ENCODE measurements around the gene DCAF10. TPM values are rescaled to one million over a fixed set of nuclear protein-coding genes. Genes with fewer than 3 reads are reported as not detected.

DCAF10 gene
- total and polyA plus RNA-seq, 10 donors: 3.7 to 34.2 (median 23.5) TPM

DNA sequence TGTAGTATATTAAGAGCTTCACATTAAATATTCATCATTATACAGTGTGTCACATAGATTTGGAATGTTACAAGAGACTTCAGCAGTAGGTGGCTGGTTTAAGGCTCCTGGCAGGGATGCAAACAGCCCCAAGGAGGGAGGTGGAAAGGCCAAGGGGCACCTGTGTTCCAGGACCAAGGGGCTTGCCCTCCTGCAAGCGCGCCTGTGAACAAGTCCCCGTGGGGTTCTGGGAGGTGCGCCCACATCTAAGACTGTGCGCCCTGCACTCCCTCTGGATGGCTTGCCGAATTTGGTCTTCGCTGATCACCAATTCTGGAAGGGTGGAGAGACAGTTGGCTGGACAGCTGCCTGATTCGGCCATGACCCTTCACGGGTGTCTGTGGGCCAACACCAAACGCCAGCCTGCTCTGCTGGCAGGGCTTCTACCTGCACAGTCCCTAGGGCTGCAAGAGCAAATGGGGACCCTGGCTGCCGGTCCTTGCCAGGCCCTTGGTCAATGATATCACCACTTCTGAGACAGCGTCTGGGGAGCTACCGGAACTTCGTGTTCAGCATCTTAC lies 115.4 kb downstream of the DCAF10 start:
- H3K27me3 ChIP-seq (replicated peaks in 1 of 7): no peaks in the 10 kb centered on the region
- peaks cover 5 to 64% (median 22%) of the 10 kb centered on the region in 6 donors for H3K4me1 ChIP-seq
- H3K27ac ChIP-seq: peak overlapping the region in 6 of 8 donors; percentile 43 to 73 (median 64)
- 87 to 97% (median 87%) methylated on average over 10 to 14 of the region's 14 CpGs for WGBS, 5 donors
- intact Hi-C loops (cut with DNase I; ENCODE audit: low total_unique reads): loop anchor here (10.0 kb wide), 2 partner anchors 249 to 449 kb away; no protein-coding TSS in a partner anchor
- H3K9me3 ChIP-seq: no peaks in the 10 kb centered on the region
- peak; percentile 73 for DNase-seq
- TF ChIP-seq POLR2A (IDR thresholded peaks at IDR 0.05): no peak
- TF ChIP-seq POLR2AphosphoS5 (IDR thresholded peaks at IDR 0.05): no peak
- TF ChIP-seq, protein P1, sequence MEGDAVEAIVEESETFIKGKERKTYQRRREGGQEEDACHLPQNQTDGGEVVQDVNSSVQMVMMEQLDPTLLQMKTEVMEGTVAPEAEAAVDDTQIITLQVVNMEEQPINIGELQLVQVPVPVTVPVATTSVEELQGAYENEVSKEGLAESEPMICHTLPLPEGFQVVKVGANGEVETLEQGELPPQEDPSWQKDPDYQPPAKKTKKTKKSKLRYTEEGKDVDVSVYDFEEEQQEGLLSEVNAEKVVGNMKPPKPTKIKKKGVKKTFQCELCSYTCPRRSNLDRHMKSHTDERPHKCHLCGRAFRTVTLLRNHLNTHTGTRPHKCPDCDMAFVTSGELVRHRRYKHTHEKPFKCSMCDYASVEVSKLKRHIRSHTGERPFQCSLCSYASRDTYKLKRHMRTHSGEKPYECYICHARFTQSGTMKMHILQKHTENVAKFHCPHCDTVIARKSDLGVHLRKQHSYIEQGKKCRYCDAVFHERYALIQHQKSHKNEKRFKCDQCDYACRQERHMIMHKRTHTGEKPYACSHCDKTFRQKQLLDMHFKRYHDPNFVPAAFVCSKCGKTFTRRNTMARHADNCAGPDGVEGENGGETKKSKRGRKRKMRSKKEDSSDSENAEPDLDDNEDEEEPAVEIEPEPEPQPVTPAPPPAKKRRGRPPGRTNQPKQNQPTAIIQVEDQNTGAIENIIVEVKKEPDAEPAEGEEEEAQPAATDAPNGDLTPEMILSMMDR (IDR thresholded peaks at IDR 0.05 in 8 of 11, conservative IDR thresholded peaks at IDR 0.05 in 3 of 11): no peak
- H3K36me3 ChIP-seq: no peaks in the 10 kb centered on the region
- no peak overlapping the region for H3K4me3 ChIP-seq

DNA sequence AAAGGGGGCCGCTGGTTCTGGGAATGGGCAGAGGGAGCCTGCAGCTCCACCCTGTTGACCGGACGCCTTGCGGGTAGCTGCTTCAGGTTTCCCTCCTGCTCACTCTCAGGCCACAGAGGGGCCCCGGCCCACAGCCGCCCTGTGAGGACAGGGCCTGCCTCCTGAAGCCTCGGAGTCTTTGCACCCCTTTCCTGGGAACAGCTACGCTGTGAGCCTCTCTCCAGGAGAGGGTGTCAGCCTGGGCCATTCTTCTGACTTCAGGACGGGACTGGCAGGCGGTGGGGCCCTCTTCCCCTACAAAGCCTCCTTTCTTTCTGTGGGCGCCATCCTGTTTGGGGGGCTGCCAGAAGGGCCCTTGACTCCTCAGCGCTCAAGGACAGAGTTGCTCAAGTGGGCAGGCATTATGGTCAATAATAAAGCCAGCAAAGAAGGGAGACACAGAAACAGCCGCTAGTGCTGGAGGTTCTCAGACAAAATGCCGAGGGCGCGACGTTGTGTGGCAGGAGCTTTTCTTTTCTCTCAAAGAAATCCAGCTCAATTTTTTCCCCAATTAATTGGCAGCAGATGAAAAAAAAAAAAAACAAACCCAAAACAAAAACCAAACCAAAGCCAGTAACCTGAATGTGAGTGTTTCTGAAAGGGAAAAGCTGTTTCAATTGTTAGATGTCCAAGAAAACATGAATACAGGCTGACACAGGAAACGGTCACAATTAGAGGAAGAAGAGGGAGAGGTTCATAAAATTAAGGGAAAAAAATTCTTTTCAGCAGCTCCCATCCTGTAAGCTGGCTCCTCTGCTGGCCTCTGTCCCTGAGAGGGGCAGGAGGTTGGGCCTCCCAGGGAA lies 116.1 kb downstream of the DCAF10 start:
- TF ChIP-seq POLR2A (IDR thresholded peaks at IDR 0.05): no peak
- peak in 1 of 3 donors; percentile 29 for TF ChIP-seq POLR2AphosphoS5 (IDR thresholded peaks at IDR 0.05)
- WGBS, 5 donors: 73 to 88% (median 80%) methylated on average over 18 of the region's 18 CpGs
- Histone ChIP-seq H3K4me3 (no peak overlapping the region), H3K4me1 (peaks cover 5 to 57% (median 19%) of the 10 kb centered on the region in 6 donors), H3K27ac (peak overlapping the region in 7 of 8 donors; percentile 43 to 73 (median 64)), H3K36me3 (no peaks in the 10 kb centered on the region), H3K27me3 (replicated peaks in 1 of 7) (no peaks in the 10 kb centered on the region), H3K9me3 (no peaks in the 10 kb centered on the region)
- intact Hi-C loops (cut with DNase I; ENCODE audit: low total_unique reads): loop anchor here (10.0 kb wide), 2 partner anchors 248 to 448 kb away; no protein-coding TSS in a partner anchor
- DNase-seq: no peak

Other genes with a start within 250 kb of the DCAF10 start
- gene FBXO10, start 224.4 kb upstream of the DCAF10 start, total RNA-seq: 10 to 100 TPM; 15.6 to 36.9 (median 20.2) TPM
- 1 to 10 TPM; 3.2 to 8.3 (median 3.9) TPM for gene FBXO10, start 224.4 kb upstream of the DCAF10 start, polyA plus RNA-seq
- 100 to 1,000 TPM in 1 of 7 donors, 10 to 100 TPM in 6; 54.1 to 108 (median 65.5) TPM for gene TOMM5, start 208.2 kb upstream of the DCAF10 start, total RNA-seq
- gene TOMM5, start 208.2 kb upstream of the DCAF10 start, polyA plus RNA-seq: 100 to 1,000 TPM; 106 to 155 (median 137) TPM
- gene FRMPD1, start 149.8 kb upstream of the DCAF10 start, total RNA-seq: under 1 TPM in 4 of 7 donors, not detected in 3; 0.09 to 0.47 (median 0.25) TPM
- under 1 TPM; 0.10 to 0.32 (median 0.20) TPM for gene FRMPD1, start 149.8 kb upstream of the DCAF10 start, polyA plus RNA-seq
- 10 to 100 TPM in 5 of 7 donors, 1 to 10 TPM in 2; 6.0 to 17.7 (median 13.4) TPM for gene TRMT10B, start 47.0 kb upstream of the DCAF10 start, total RNA-seq
- 1 to 10 TPM; 5.8 to 6.4 (median 6.0) TPM for gene TRMT10B, start 47.0 kb upstream of the DCAF10 start, polyA plus RNA-seq
- 10 to 100 TPM; 40.2 to 55.3 (median 44.2) TPM for gene EXOSC3, start 15.7 kb upstream of the DCAF10 start, total RNA-seq
- gene EXOSC3, start 15.7 kb upstream of the DCAF10 start, polyA plus RNA-seq: 10 to 100 TPM; 16.2 to 38.8 (median 35.3) TPM
- 10 to 100 TPM; 22.3 to 36.9 (median 32.9) TPM for gene SLC25A51, start 103.3 kb downstream of the DCAF10 start, total RNA-seq
- gene SLC25A51, start 103.3 kb downstream of the DCAF10 start, polyA plus RNA-seq: 1 to 10 TPM; 3.7 to 7.4 (median 5.1) TPM